Hepatocyte (in vitro differentiated cells): ENCODE data around the gene HSDL2. TPM values are rescaled to one million over a fixed set of nuclear protein-coding genes. Genes with fewer than 3 reads are reported as not detected.
"Not testable (repeated sequence)": the region's sequence is repeated elsewhere in the genome, so short reads cannot be mapped to it uniquely, and the experiment has no call there.

Source experiments
- DNase-seq: peaks from one replicate; pipeline ENCODE4 v3.0.0-alpha.2; 2016; ENCODE audit warnings: low spot score
- H2AFZ ChIP-seq: fragments of 200-600 bp; sonication (generic); 2 replicates; pipeline ENCODE4 v1.6.0; 2016; ENCODE audit warnings: antibody characterized with exemption, mild to moderate bottlenecking
- H3K27ac ChIP-seq: fragments of 200-600 bp; sonication (generic); 2 replicates; pipeline ENCODE4 v1.5.1; 2016; ENCODE audit warnings: mild to moderate bottlenecking
- H3K27me3 ChIP-seq: fragments of 200-600 bp; sonication (generic); 2 replicates; pipeline ENCODE4 v1.6.1; 2016
- H3K36me3 ChIP-seq: fragments of 200-600 bp; sonication (generic); replicated peaks from 2 replicates; pipeline ENCODE4 v1.5.1; 2016; ENCODE audit warnings: low read depth; ENCODE audit not compliant: insufficient read depth
- H3K4me1 ChIP-seq: fragments of 200-600 bp; sonication (generic); 2 replicates; pipeline ENCODE4 v1.5.1; 2016; ENCODE audit warnings: mild to moderate bottlenecking, moderate library complexity; ENCODE audit not compliant: insufficient read depth
- H3K4me2 ChIP-seq: fragments of 200-600 bp; sonication (generic); 2 replicates; pipeline ENCODE4 v1.6.0; 2016
- H3K4me3 ChIP-seq: fragments of 200-600 bp; sonication (generic); 2 replicates; pipeline ENCODE4 v1.5.1; 2016; ENCODE audit warnings: mild to moderate bottlenecking
- H3K79me2 ChIP-seq: fragments of 200-600 bp; sonication (generic); 2 replicates; pipeline ENCODE4 v1.6.0; 2017; ENCODE audit warnings: mild to moderate bottlenecking
- H3K9me2 ChIP-seq: fragments of 200-600 bp; sonication (generic); replicated peaks from 2 replicates; pipeline ENCODE4 v1.6.0; 2017; ENCODE audit warnings: mild to moderate bottlenecking; ENCODE audit not compliant: insufficient read depth
- H3K9me3 ChIP-seq: fragments of 200-600 bp; sonication (generic); 2 replicates; pipeline ENCODE4 v1.5.1; 2016; ENCODE audit warnings: low read depth, mild to moderate bottlenecking
- H4K20me1 ChIP-seq: fragments of 200-600 bp; sonication (generic); 2 replicates; pipeline ENCODE4 v1.6.0; 2016; ENCODE audit warnings: mild to moderate bottlenecking; ENCODE audit not compliant: insufficient read depth, poor library complexity, severe bottlenecking
- CTCF ChIP-seq: fragments of 200-600 bp; sonication (generic); IDR thresholded peaks from 2 replicates; pipeline ENCODE4 v1.5.1; 2016; ENCODE audit warnings: antibody characterized with exemption, mild to moderate bottlenecking; ENCODE audit not compliant: poor library complexity
- EZH2 ChIP-seq: fragments of 200-600 bp; sonication (generic); IDR thresholded peaks from 2 replicates; pipeline ENCODE4 v1.6.1; 2016; ENCODE audit warnings: antibody characterized with exemption, mild to moderate bottlenecking, borderline replicate concordance
- EZH2phosphoT487 ChIP-seq: fragments of 200-600 bp; sonication (generic); IDR thresholded peaks from one replicate; pipeline ENCODE4 v1.6.1; 2018; ENCODE audit warnings: antibody characterized with exemption, mild to moderate bottlenecking, low read depth, moderate library complexity; ENCODE audit not compliant: unreplicated experiment, severe bottlenecking
- WGBS: methylation state at CpG from one replicate; pipeline ENCODE4 v1.1.6; 2016; ENCODE audit warnings: low lambda C conversion rate; ENCODE audit errors: missing lambda C conversion rate; 5-methylcytosine and 5-hydroxymethylcytosine counted together
- polyA plus RNA-seq: library from polyadenylated mRNA; unstranded; fragments of >200 nt; fragmentation: Nextera tagmentation; extraction: Ambion mirVana; gene quantifications from 2 replicates; pipeline ENCODE4 v1.2.1, GENCODE V29; 2016
- total RNA-seq: library from RNA; depleted of rRNA; stranded (reverse); fragments of >200 nt; gene quantifications from 2 replicates; pipeline ENCODE4 v1.2.3, GENCODE V29; 2014

Gene HSDL2
- total and polyA plus RNA-seq, 2 experiments from 2014 or later: 50.0 to 97.3 TPM

DNA sequence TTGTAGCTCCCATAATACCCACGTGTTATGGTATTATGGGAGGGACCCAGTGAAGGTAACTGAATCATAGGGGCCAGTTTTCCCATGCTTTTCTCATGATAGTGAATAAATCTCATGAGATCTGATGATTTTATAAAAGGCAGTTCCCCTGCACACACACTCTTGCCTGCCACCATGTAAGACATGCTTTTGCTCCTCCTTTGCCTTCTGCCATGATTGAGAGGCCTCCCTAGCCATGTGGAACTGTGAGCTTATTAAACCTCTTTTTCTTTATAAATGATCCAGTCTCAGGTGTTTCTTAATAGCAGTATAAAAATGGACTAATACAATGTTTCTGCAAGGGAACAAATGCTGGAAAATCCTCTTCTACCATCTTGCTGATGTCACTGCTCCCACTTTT lies 10.1 kb upstream of the HSDL2 start:
- Histone ChIP-seq H4K20me1 (no peaks in the 10 kb centered on the region), H3K27me3 (no peaks in the 10 kb centered on the region), H3K79me2 (no peaks in the 10 kb centered on the region), H3K36me3 (no peaks in the 10 kb centered on the region), H3K4me1 (no peaks in the 10 kb centered on the region), H3K9me2 (no peaks in the 10 kb centered on the region), H3K27ac (no peak overlapping the region), H3K9me3 (no peaks in the 10 kb centered on the region), H2AFZ (no peak overlapping the region), H3K4me3 (no peak overlapping the region), H3K4me2 (no peak overlapping the region)
- 83% methylated on average over 1 of the region's 1 CpG for WGBS
- TF ChIP-seq CTCF (no peak), EZH2phosphoT487 (no peak), EZH2 (no peak)
- no peak for DNase-seq

DNA sequence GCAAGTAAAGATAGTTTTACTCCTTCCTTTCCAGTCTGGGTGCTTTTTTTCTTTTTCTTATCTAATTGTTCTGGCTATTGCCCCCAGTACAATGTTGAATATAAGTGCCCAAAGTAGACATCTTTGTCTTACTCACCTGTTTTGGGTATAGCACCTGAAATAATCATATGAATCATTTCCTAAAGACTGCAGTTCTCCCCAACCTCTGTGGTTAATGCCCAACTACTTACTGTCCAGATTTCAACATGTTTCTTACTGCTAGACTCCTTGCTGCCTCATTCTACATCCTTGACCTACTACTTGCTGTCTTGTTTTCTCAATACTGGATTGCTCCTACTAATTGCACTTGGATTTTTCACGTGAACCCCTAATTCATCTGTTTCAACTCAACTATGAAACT lies 8.8 kb upstream of the HSDL2 start:
- Histone ChIP-seq H3K79me2 (no peaks in the 10 kb centered on the region), H3K4me3 (no peak overlapping the region), H3K27me3 (no peaks in the 10 kb centered on the region), H2AFZ (no peak overlapping the region), H3K27ac (no peak overlapping the region), H3K4me1 (no peaks in the 10 kb centered on the region), H3K9me3 (no peaks in the 10 kb centered on the region), H3K9me2 (no peaks in the 10 kb centered on the region), H3K4me2 (no peak overlapping the region), H3K36me3 (no peaks in the 10 kb centered on the region), H4K20me1 (no peaks in the 10 kb centered on the region)
- no peak for DNase-seq
- TF ChIP-seq EZH2 (no peak), EZH2phosphoT487 (no peak), CTCF (no peak)
- WGBS: 0% methylated on average over 1 of the region's 1 CpG

DNA sequence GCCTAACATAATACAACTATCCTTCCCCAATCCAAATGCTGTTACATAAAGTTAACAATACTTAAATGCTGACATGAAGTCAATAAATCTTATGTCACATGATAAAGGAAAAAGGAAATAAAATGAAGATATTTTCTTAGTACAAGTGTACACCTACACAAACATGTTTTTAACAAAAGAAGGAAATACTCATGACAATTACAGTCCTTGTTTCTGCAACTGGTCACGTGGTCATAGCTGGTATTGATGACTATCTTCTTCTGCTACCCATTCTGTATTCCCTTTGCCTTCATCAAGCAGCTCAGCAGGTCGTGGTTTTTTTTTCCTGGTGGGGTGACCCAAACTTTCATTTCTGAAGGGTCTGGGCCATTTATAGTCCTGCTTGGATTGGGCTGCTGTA lies 6.2 kb upstream of the HSDL2 start:
- Histone ChIP-seq H3K79me2 (peaks cover 22% of the 10 kb centered on the region), H3K4me1 (peaks cover 16% of the 10 kb centered on the region)
- not testable (repeated sequence) for H3K27ac ChIP-seq, H3K9me2 ChIP-seq, H2AFZ ChIP-seq, H3K4me3 ChIP-seq, H3K9me3 ChIP-seq, H4K20me1 ChIP-seq, DNase-seq, H3K36me3 ChIP-seq, H3K4me2 ChIP-seq, H3K27me3 ChIP-seq
- WGBS: 100% methylated on average over 2 of the region's 2 CpGs

DNA sequence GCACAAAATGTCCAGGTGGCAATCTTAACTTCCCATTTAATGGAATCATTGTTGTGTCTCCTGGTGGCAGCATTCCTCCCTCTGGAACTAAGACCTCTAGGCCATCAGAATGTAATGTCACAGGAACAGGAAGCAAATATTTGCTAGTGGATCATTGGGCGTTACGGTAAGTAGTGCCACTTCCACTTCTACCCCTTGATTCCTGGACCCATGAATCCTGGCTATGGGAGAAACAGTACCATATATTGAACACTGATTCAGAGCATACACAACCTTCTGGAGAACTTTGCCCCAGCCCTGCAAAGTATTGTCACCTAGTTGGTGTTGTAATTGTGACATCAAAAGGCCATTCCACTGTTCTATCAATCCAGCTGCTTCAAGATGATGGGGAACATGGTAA lies 5.7 kb upstream of the HSDL2 start:
- not testable (repeated sequence) for H3K4me2 ChIP-seq, H3K36me3 ChIP-seq, H3K27me3 ChIP-seq, DNase-seq, H3K9me2 ChIP-seq, H4K20me1 ChIP-seq, H3K27ac ChIP-seq, H3K9me3 ChIP-seq, H2AFZ ChIP-seq, H3K4me3 ChIP-seq
- Histone ChIP-seq H3K4me1 (peaks cover 19% of the 10 kb centered on the region), H3K79me2 (peaks cover 22% of the 10 kb centered on the region)
- 97% methylated on average over 2 of the region's 2 CpGs for WGBS

GRCh38 chr9:112375361-112375760 lies 4.5 kb upstream of the HSDL2 start:
- 96% methylated on average over 5 of the region's 5 CpGs for WGBS
- Histone ChIP-seq H3K9me3 (no peaks in the 10 kb centered on the region), H3K4me3 (no peak overlapping the region), H4K20me1 (no peaks in the 10 kb centered on the region), H3K27me3 (no peaks in the 10 kb centered on the region), H3K9me2 (no peaks in the 10 kb centered on the region), H3K4me1 (peaks cover 19% of the 10 kb centered on the region), H3K27ac (no peak overlapping the region), H3K4me2 (no peak overlapping the region), H3K79me2 (peaks cover 24% of the 10 kb centered on the region), H2AFZ (no peak overlapping the region), H3K36me3 (no peaks in the 10 kb centered on the region)
- no peak for TF ChIP-seq EZH2
- TF ChIP-seq CTCF: no peak
- no peak for TF ChIP-seq EZH2phosphoT487
- no peak for DNase-seq
